Activated T-helper 9 cell treated with anti-CD3 and anti-CD28 coated beads, Interleukin-2, amount 50 U/mL, for 16 hours (primary cell): ENCODE measurements around the gene ANKS1B.
"Not testable (repeated sequence)": the region's sequence is repeated elsewhere in the genome, so short reads cannot be mapped to it uniquely, and the experiment has no call there.

Source experiments
- DNase-seq: peaks from one replicate; pipeline ENCODE4 v3.0.0-alpha.2; 2020; ENCODE audit warnings: low read depth

The ANKS1B gene

GRCh38 chr12:98870504-98870903 lies 1114.2 kb downstream of the ANKS1B start:
- no peak for DNase-seq

GRCh38 chr12:98869886-98870503 lies 1114.7 kb downstream of the ANKS1B start:
- DNase-seq = no peak

GRCh38 chr12:98868538-98868937 lies 1116.2 kb downstream of the ANKS1B start:
- DNase-seq = no peak

- no peak for DNase-seq
Observed at GRCh38 chr12:98868076-98868475, 1116.7 kb downstream of the ANKS1B start.

- DNase-seq = no peak
Observed at GRCh38 chr12:98864363-98864762, 1120.4 kb downstream of the ANKS1B start.

GRCh38 chr12:98863167-98863566 lies 1121.6 kb downstream of the ANKS1B start:
- DNase-seq = no peak

- DNase-seq = no peak
Observed at GRCh38 chr12:98861251-98861650, 1123.5 kb downstream of the ANKS1B start.

GRCh38 chr12:98856897-98857540 lies 1127.7 kb downstream of the ANKS1B start:
- DNase-seq = no peak

GRCh38 chr12:98852181-98852580 lies 1132.6 kb downstream of the ANKS1B start:
- DNase-seq = no peak

- no peak for DNase-seq
Observed at GRCh38 chr12:98847242-98847641, 1137.5 kb downstream of the ANKS1B start.

GRCh38 chr12:98845957-98846356 lies 1138.8 kb downstream of the ANKS1B start:
- DNase-seq = no peak

GRCh38 chr12:98840325-98840724 lies 1144.4 kb downstream of the ANKS1B start:
- DNase-seq = no peak

GRCh38 chr12:98838231-98838647 lies 1146.5 kb downstream of the ANKS1B start:
- no peak for DNase-seq

- not testable (repeated sequence) for DNase-seq
Observed at GRCh38 chr12:98837134-98837752, 1147.5 kb downstream of the ANKS1B start.

GRCh38 chr12:98830657-98831056 lies 1154.1 kb downstream of the ANKS1B start:
- no peak for DNase-seq

- DNase-seq = no peak
Observed at GRCh38 chr12:98828802-98829600, 1155.7 kb downstream of the ANKS1B start.

GRCh38 chr12:98823012-98823411 lies 1161.7 kb downstream of the ANKS1B start:
- DNase-seq = no peak

GRCh38 chr12:98821866-98822265 lies 1162.9 kb downstream of the ANKS1B start:
- no peak for DNase-seq

- no peak for DNase-seq
Observed at GRCh38 chr12:98821232-98821631, 1163.5 kb downstream of the ANKS1B start.

- no peak for DNase-seq
Observed at GRCh38 chr12:98819821-98820404, 1164.8 kb downstream of the ANKS1B start.

GRCh38 chr12:98819071-98819470 lies 1165.7 kb downstream of the ANKS1B start:
- DNase-seq = no peak

GRCh38 chr12:98818239-98818638 lies 1166.5 kb downstream of the ANKS1B start:
- no peak for DNase-seq
